Measurements from ENCODE around the gene TEDC1.

Gene TEDC1

DNA sequence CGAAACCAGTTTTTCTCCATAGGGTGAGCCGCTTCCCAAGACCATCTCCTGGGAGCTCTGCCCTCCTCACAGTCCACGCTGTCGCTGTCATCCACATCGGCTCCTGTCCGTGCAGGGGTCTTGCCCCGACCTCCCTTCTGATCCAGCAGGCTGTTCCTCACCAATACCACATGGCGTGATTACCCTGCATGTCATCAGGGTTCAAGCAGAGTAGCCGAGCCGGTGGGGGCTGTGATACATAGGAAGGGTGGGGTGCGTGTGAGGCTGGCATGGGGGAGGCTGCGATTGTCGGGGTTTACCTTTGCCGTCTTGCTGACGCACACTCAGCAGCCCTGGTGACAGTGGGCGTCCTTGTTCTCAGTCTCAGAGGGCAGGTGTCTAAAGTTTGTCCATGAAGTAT, 17.0 kb downstream of the TEDC1 start:
- Histone ChIP-seq H3K9me3 (ENCODE audit: control insufficient read depth, low read length) (no peaks in the 10 kb centered on the region), H3K4me1 (ENCODE audit: control insufficient read depth, insufficient read depth, low read length) (no peaks in the 10 kb centered on the region), H3K27me3 (ENCODE audit: control insufficient read depth, insufficient read depth, low read length, poor library complexity, severe bottlenecking) (peaks cover 36% of the 10 kb centered on the region), H3K4me3 (ENCODE audit: insufficient read depth, low read depth, low read length) (no peak overlapping the region), H3K36me3 (ENCODE audit: control insufficient read depth, insufficient read depth, low read length) (no peaks in the 10 kb centered on the region), H3K27ac (ENCODE audit: insufficient read depth, low read depth, low read length, poor library complexity, severe bottlenecking) (no peak overlapping the region)
- 89 to 90% methylated on average over 16 of the region's 16 CpGs for WGBS, 2 experiments

DNA sequence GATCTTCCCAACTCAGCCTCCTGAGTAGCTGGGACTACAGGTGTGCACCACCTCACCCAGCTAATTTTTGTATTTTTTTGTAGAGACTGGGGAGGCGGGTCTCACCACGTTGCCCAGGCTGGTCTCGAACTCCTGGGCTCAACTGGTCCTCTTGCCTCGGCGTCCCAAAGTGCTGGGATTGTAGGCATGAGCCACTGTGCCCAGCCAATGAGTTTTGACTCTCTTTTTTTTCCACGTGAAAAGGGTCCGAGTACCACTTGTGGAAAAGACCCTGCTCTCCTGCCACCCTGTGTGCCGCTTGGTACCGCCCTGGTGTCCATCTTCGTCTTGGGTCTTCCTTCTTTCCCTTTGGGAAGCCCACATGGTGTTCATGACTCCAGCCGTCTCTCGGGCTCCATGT, 17.6 kb downstream of the TEDC1 start:
- Histone ChIP-seq H3K4me1 (ENCODE audit: control insufficient read depth, insufficient read depth, low read length) (no peaks in the 10 kb centered on the region), H3K9me3 (ENCODE audit: control insufficient read depth, low read length) (no peaks in the 10 kb centered on the region), H3K27ac (ENCODE audit: insufficient read depth, low read depth, low read length, poor library complexity, severe bottlenecking) (no peak overlapping the region), H3K27me3 (ENCODE audit: control insufficient read depth, insufficient read depth, low read length, poor library complexity, severe bottlenecking) (peaks cover 36% of the 10 kb centered on the region), H3K4me3 (ENCODE audit: insufficient read depth, low read depth, low read length) (no peak overlapping the region), H3K36me3 (ENCODE audit: control insufficient read depth, insufficient read depth, low read length) (no peaks in the 10 kb centered on the region)
- 88% methylated on average over 12 of the region's 12 CpGs for WGBS, 2 experiments

DNA sequence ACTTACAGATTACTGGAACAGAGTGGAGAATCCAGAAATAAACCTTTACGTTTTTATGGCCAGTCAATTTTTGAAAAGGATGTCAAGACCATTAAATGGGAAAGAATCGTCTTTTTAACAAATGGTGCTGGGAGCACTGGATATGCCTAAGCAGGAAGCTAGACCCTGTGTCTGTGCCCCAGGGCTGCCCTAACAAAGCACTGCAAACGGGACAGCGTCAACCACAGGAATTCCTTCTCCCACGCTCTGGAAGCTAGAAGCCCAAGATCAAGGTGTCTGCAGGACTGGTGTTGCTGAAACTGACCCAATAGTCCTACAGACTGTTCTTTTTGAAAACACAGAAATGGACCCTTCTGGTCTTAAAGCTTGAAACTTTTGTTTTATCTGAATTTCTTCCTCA, 26.1 kb downstream of the TEDC1 start:
- H3K4me3 ChIP-seq (ENCODE audit: insufficient read depth, low read depth, low read length) = no peak overlapping the region
- H3K27me3 ChIP-seq (ENCODE audit: control insufficient read depth, insufficient read depth, low read length, poor library complexity, severe bottlenecking) = peaks cover 25% of the 10 kb centered on the region
- H3K4me1 ChIP-seq (ENCODE audit: control insufficient read depth, insufficient read depth, low read length) = no peaks in the 10 kb centered on the region
- no peaks in the 10 kb centered on the region for H3K36me3 ChIP-seq (ENCODE audit: control insufficient read depth, insufficient read depth, low read length)
- no peaks in the 10 kb centered on the region for H3K9me3 ChIP-seq (ENCODE audit: control insufficient read depth, low read length)
- WGBS, 2 experiments = 68 to 70% methylated on average over 5 of the region's 5 CpGs
- H3K27ac ChIP-seq (ENCODE audit: insufficient read depth, low read depth, low read length, poor library complexity, severe bottlenecking) = no peak overlapping the region

- 74 to 75% methylated on average over 14 of the region's 14 CpGs for WGBS, 2 experiments
- H3K9me3 ChIP-seq (ENCODE audit: control insufficient read depth, low read length) = no peaks in the 10 kb centered on the region
- H3K27me3 ChIP-seq (ENCODE audit: control insufficient read depth, insufficient read depth, low read length, poor library complexity, severe bottlenecking) = peaks cover 39% of the 10 kb centered on the region
- no peak overlapping the region for H3K4me3 ChIP-seq (ENCODE audit: insufficient read depth, low read depth, low read length)
- no peaks in the 10 kb centered on the region for H3K36me3 ChIP-seq (ENCODE audit: control insufficient read depth, insufficient read depth, low read length)
- H3K4me1 ChIP-seq (ENCODE audit: control insufficient read depth, insufficient read depth, low read length) = no peaks in the 10 kb centered on the region
- no peak overlapping the region for H3K27ac ChIP-seq (ENCODE audit: insufficient read depth, low read depth, low read length, poor library complexity, severe bottlenecking)
Measured at GRCh38 chr14:105519946-105520698, 29.1 kb downstream of the TEDC1 start.

DNA sequence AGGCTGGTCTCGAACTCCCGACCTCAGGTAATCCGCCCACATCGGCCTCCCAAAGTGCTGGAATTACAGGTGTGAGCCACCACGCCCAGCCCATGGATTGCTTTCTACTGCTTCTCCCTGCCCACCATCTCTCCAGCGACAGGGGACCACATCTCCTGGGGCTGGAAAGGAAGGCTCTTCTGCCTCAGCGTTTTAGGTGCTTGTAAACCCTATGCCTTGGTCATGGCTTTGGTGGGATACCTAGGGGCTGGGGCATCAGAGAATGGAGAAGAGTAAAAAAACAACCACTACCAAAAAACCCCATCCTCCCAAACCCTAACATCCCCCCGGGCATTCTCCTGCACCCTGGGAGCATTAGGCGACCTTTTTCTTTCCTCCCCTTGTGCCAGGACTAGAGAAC, 34.3 kb downstream of the TEDC1 start:
- no peaks in the 10 kb centered on the region for H3K9me3 ChIP-seq (ENCODE audit: control insufficient read depth, low read length)
- no peak overlapping the region for H3K4me3 ChIP-seq (ENCODE audit: insufficient read depth, low read depth, low read length)
- WGBS, 2 experiments = 80 to 84% methylated on average over 8 to 9 of the region's 9 CpGs
- no peak overlapping the region for H3K27ac ChIP-seq (ENCODE audit: insufficient read depth, low read depth, low read length, poor library complexity, severe bottlenecking)
- no peaks in the 10 kb centered on the region for H3K36me3 ChIP-seq (ENCODE audit: control insufficient read depth, insufficient read depth, low read length)
- peaks cover 7% of the 10 kb centered on the region for H3K4me1 ChIP-seq (ENCODE audit: control insufficient read depth, insufficient read depth, low read length)
- peaks cover 64% of the 10 kb centered on the region for H3K27me3 ChIP-seq (ENCODE audit: control insufficient read depth, insufficient read depth, low read length, poor library complexity, severe bottlenecking)

DNA sequence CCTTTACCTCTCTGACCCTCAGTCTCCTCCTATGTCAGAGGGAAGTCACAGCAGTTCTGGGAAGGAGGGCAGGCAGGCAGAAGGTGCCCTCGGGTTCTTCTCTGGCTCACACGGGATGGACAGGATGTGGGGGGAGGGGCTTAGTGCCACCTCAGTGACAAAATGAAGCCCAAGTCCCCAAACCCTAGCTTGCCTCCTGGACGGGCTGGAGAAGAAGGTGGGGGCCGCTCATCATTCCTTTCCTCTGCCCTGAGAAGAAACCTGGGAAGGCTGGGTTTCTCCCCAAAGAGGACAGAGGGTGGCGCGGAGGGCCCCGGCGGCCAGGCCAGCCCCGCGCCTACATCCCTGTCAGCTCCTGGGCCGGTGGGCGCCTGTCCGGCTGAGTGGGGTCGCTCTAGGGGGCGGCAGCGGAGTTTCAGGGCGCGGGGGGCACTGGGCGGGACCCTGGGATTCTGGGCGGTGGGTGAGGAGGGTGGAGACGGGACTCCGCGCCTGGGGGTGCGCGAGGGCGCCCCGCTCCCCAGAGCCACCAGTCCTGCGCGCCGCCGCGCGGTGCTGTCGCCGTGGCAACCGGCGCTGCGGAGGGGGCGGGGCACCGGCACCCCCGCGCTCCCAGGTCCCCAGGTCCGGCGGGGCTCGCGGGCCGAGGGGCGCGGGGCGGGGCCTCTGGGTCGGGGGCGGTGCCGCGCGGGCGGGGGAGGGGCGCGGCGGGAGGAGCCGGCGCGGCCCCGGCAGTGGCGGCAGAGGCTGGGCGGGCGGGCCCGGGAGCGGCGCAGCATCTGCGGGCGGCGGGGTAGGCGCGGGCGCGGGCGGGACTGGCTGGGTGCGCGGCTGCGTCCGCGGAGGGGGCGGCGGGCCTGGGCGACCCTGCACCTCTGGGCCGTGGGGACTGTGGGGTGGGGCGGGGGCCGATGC, 35.1 kb downstream of the TEDC1 start, which contains the start of gene TMEM121:
TSS of gene TMEM121 (plus strand) at position 723 of the 915 bp plus-strand sequence. CDS start 2,252 bp downstream, outside the sequence.
- 12 to 15% methylated on average over 88 of the region's 88 CpGs for WGBS, 2 experiments
- peaks cover 7% of the 10 kb centered on the region for H3K4me1 ChIP-seq (ENCODE audit: control insufficient read depth, insufficient read depth, low read length)
- peak within 1 kb of the TSS; percentile 43 for H3K4me3 ChIP-seq (ENCODE audit: insufficient read depth, low read depth, low read length)
- no peaks in the 10 kb centered on the region for H3K9me3 ChIP-seq (ENCODE audit: control insufficient read depth, low read length)
- H3K27me3 ChIP-seq (ENCODE audit: control insufficient read depth, insufficient read depth, low read length, poor library complexity, severe bottlenecking) = peaks cover 63% of the 10 kb centered on the region
- no peak within 1 kb of the TSS for H3K27ac ChIP-seq (ENCODE audit: insufficient read depth, low read depth, low read length, poor library complexity, severe bottlenecking)
- H3K36me3 ChIP-seq (ENCODE audit: control insufficient read depth, insufficient read depth, low read length) = no peaks in the 10 kb centered on the region

GRCh38 chr14:105526776-105527380, 35.8 kb downstream of the TEDC1 start:
- WGBS, 2 experiments = 36 to 43% methylated on average over 48 of the region's 48 CpGs
- no peak overlapping the region for H3K27ac ChIP-seq (ENCODE audit: insufficient read depth, low read depth, low read length, poor library complexity, severe bottlenecking)
- peaks cover 7% of the 10 kb centered on the region for H3K4me1 ChIP-seq (ENCODE audit: control insufficient read depth, insufficient read depth, low read length)
- H3K9me3 ChIP-seq (ENCODE audit: control insufficient read depth, low read length) = no peaks in the 10 kb centered on the region
- peak overlapping the region; percentile 43 for H3K4me3 ChIP-seq (ENCODE audit: insufficient read depth, low read depth, low read length)
- peaks cover 62% of the 10 kb centered on the region for H3K27me3 ChIP-seq (ENCODE audit: control insufficient read depth, insufficient read depth, low read length, poor library complexity, severe bottlenecking)
- H3K36me3 ChIP-seq (ENCODE audit: control insufficient read depth, insufficient read depth, low read length) = no peaks in the 10 kb centered on the region

DNA sequence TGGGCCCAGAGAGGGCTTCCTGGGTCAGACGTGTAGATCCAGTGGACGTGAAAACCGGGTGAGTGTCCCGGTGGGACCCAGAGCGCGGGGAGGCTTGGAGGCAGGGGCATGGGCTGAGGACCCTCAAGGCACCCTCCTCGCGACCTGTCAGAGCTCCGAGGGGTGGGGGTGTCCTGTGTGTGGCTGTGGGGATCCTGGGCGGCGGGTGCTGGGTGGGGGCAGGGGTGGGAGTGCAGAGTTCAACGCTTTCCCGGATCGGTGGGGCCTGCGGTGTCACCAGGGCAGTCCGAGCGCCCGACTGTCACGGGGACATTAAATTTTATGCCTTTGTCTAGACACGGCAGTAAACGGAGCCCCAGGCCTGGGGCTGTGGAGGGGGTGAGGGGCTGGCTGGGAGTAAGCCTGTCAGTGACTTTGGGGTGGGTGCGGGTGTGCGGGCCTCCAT, 36.4 kb downstream of the TEDC1 start:
- 81 to 83% methylated on average over 23 of the region's 23 CpGs for WGBS, 2 experiments
- H3K27me3 ChIP-seq (ENCODE audit: control insufficient read depth, insufficient read depth, low read length, poor library complexity, severe bottlenecking) = peaks cover 60% of the 10 kb centered on the region
- H3K4me1 ChIP-seq (ENCODE audit: control insufficient read depth, insufficient read depth, low read length) = peaks cover 7% of the 10 kb centered on the region
- H3K36me3 ChIP-seq (ENCODE audit: control insufficient read depth, insufficient read depth, low read length) = no peaks in the 10 kb centered on the region
- peak overlapping the region; percentile 43 for H3K4me3 ChIP-seq (ENCODE audit: insufficient read depth, low read depth, low read length)
- no peak overlapping the region for H3K27ac ChIP-seq (ENCODE audit: insufficient read depth, low read depth, low read length, poor library complexity, severe bottlenecking)
- no peaks in the 10 kb centered on the region for H3K9me3 ChIP-seq (ENCODE audit: control insufficient read depth, low read length)

GRCh38 chr14:105527826-105528585, 37.0 kb downstream of the TEDC1 start:
- 30 to 31% methylated on average over 67 of the region's 67 CpGs for WGBS, 2 experiments

More at GRCh38 chr14:105527826-105528585, 37.0 kb downstream of the TEDC1 start:
- Histone ChIP-seq H3K27ac (ENCODE audit: insufficient read depth, low read depth, low read length, poor library complexity, severe bottlenecking) (no peak overlapping the region), H3K4me1 (ENCODE audit: control insufficient read depth, insufficient read depth, low read length) (peaks cover 7% of the 10 kb centered on the region), H3K27me3 (ENCODE audit: control insufficient read depth, insufficient read depth, low read length, poor library complexity, severe bottlenecking) (peaks cover 58% of the 10 kb centered on the region), H3K36me3 (ENCODE audit: control insufficient read depth, insufficient read depth, low read length) (no peaks in the 10 kb centered on the region), H3K4me3 (ENCODE audit: insufficient read depth, low read depth, low read length) (peak overlapping the region; percentile 49), H3K9me3 (ENCODE audit: control insufficient read depth, low read length) (no peaks in the 10 kb centered on the region)
